CD4-positive, alpha-beta T cell treated with Interleukin-12 subunit alpha and Interleukin-12 subunit beta, for 1 hour (primary cell): ENCODE data around the gene ANKMY1.

Experiments
- DNase-seq: peaks from one replicate; pipeline ENCODE4 v3.0.0-alpha.2; 2020

Gene ANKMY1, protein sequence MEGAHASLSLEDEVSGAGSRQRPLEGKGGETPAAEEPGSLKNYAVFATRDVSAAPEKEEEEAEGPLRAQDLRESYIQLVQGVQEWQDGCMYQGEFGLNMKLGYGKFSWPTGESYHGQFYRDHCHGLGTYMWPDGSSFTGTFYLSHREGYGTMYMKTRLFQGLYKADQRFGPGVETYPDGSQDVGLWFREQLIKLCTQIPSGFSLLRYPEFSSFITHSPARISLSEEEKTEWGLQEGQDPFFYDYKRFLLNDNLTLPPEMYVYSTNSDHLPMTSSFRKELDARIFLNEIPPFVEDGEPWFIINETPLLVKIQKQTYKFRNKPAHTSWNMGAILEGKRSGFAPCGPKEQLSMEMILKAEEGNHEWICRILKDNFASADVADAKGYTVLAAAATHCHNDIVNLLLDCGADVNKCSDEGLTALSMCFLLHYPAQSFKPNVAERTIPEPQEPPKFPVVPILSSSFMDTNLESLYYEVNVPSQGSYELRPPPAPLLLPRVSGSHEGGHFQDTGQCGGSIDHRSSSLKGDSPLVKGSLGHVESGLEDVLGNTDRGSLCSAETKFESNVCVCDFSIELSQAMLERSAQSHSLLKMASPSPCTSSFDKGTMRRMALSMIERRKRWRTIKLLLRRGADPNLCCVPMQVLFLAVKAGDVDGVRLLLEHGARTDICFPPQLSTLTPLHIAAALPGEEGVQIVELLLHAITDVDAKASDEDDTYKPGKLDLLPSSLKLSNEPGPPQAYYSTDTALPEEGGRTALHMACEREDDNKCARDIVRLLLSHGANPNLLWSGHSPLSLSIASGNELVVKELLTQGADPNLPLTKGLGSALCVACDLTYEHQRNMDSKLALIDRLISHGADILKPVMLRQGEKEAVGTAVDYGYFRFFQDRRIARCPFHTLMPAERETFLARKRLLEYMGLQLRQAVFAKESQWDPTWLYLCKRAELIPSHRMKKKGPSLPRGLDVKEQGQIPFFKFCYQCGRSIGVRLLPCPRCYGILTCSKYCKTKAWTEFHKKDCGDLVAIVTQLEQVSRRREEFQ

GRCh38 chr2:240557808-240558207 is at the start of gene ANKMY1:
ANKMY1 (minus strand) TSS chr2:240557988; CDS start chr2:240557335, 653 bp downstream.
- peak; percentile 76 for DNase-seq

DNA sequence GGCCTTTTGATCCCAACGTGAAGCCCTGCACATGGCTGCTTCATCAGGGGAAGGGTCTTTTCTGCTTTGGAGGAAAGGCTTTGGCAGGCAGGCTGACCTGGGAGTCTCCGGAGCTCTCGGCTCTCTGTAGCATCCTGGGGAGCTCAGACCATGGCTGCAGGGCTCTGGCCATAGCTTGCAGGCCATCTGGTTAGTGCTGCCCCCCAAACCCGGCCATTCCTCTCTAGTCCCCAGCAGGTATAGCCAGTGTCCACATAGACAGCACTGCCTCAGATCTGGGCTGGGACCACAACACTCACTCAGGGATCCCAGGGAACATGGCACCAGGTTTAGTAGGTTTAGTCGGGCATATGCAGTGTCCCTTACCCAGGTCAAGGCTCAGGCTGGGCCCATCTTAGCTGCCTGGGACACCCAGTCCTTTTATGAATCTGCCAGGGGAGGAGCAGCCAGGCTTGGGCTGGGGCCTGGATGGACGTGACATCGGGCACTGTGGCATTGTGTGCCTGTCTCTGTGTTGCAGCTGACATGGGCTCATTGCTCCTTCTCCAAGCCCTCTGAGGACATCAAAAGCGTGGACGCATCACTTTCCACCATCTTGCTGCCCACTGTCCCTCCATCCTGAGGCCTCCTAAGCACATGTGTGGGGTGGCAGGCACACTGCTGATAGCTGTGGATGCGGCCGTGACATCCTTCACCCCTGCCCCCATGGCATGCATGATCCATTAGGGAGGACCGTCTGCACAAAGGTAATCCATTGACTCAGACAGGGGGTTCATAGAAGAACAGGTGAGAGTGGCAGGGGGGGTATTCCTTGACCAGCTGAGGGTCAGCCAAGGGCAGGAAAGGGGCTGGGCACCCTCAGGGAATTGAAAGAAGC is 48.3 kb upstream of the ANKMY1 start:
- no peak for DNase-seq

GRCh38 chr2:240604939-240605716 is 47.3 kb upstream of the ANKMY1 start:
- no peak for DNase-seq

DNA sequence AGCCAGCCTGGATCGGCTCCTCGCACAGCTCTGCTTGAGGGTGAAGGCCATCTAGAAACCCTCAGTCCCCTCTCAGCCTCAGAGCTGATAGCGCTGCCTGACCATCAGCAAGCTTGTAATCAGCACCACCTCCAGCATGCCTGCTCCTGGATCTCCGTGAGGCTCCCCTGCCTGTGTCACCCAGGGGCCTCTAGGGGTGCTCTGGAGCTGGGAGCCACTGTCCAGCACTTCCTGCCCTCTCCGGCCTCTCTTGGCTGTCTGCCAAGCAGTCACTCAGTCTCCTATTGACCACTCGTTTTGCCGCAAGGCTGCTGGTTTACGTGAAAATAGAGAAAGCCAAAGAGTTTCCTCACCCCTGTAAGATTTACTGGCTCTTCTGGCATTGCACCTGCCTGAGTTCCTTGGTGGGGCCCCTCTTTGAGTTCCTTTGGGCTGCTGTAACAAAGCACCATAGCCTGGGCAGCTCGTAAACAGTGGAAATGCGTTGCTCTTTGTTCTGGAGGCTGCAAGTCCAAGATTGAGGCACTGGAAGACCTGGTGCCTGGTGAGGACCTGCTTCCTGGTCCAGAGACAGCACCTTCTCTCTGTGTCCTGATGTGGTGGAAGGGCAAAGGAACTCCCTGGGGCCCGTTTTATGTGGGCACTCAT is 46.6 kb upstream of the ANKMY1 start:
- DNase-seq = no peak

- DNase-seq = no peak
These were observed 46.1 kb upstream of the ANKMY1 start for GRCh38 chr2:240603846-240604245.

DNA sequence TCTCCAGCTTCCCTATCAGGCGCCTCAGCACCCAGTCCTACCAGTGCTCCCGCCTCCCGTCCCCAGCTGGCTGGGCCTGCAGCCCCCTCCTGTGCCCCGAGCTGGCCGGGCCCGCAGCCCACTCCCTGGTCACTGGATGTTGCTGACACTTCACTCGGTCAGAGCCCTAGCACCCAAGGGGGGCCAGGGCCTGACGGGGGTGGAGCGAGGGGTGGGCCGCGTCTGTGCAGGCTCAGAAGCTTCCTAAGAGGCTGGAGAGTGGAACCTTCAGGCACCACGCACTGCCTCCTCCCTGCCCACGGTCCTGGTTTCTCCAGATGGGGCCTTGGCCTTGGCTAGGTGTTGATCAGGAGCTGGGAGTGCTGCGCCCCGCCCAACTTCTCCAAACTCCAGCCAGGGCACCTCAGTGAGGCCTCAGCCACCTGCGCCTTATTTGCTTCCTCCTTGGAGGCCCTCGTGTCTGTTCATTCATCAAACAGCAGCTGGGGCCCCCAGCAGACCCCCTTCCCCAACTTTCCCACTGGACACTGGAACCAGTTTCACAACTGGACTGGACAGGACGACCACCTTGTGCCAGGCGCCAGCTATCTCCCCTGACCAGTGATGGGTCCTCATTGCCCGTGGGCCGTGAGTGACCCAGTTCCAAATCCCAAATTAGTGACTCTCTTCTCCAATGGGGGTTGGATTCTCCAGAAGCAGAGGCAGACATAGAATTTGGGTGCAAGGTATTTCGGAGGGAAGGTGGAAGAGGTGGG is 45.5 kb upstream of the ANKMY1 start:
- no peak for DNase-seq

DNA sequence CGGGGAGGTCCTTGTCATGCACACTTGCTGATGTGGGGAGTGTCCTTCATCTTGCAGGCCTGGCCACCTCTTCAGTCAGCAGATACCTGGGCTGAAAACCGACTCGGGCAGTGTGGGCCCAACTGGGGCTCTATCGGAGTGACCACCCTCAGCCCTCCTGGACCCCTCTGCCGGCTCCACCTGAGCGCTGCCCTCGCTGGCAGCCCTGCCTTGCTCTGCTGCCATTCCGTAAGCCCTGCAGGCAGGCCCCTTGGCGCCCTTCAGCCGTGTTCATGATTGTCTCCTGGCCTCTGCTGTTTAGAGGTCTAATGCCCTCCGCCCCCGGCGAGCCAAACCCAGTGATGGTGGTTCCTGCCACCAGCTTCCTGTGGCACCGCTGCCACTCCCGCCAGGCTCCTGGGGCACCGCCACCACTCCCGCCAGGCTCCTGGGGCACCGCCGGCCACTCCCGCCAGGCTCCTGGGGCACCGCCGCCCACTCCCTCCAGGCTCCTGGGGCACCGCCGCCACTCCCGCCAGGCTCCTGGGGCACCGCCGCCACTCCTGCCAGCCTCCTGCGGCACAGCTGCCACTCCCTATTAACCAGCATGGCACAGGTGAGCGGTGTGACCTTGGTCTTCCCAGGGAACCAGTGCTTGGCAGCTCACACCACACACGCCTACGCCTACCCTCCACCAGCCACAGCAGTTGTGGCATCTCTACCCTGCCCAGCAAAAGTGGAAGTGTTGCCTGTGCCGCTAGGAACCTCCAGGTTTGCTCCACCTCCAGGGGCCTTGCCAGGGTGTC is 44.7 kb upstream of the ANKMY1 start:
- DNase-seq = no peak

GRCh38 chr2:240601831-240602160 is 44.0 kb upstream of the ANKMY1 start:
- DNase-seq = no peak

DNA sequence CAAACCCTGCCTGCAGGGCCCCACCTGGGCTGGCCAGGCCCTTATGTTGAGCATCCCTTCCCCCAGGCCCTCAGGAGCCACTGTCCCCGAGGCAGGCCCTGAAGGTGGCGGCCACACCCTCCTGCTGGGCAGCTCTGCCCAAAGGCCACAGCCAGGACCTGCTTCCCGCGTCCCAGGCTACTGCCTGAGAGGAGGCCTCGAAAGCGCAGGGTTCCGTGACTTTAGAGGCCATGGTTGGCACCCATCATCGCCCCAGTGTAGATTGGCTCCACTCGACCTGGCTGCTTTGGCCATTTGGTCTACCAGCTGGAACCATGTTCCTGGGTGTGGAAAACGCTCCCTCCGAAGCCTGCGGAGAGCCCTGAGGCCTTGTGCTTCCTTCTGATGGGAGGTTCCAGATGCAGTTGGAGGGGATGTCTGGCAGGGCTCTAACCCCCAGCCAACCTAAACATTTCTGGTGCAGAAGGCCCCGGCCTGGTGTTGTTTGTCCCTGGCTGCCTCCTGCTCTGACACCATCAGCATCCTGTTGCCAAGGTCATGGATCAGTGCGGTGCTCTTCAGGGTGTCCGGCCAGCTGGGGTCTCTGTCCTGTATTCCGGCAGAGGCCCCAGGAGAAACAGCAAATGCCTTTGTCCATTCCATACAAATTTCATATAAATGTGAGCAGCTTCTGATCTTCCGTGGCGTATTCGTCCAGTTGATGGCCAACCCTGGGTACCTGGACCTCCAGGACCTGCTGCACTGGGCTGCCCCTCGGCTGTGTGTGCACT is 43.5 kb upstream of the ANKMY1 start:
- no peak for DNase-seq

DNA sequence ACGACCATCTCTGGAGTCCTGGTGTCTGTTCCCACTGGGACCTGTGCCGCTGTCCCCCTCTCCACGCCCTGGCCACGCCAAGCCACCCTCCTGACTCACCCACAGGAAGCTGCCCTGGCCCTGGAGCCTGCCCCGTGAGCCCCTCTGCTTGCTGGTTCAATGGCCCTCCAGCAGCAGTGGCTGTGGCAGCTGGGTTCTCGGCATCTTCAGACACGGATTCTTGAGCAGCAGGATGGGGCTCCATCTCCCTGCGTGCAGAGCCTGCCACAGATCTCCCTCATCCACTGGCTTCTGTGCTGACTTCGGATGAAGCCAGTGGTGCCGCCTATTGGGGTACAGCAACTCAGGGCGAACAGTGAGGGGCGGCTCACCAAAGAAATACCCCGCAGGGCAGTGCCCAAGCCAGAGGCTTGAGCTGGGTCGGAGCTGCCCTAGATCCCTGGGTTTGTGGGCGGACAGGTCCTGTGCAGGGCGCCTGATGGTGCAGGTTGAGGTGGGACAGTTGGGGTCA is 42.7 kb upstream of the ANKMY1 start:
- no peak for DNase-seq

DNA sequence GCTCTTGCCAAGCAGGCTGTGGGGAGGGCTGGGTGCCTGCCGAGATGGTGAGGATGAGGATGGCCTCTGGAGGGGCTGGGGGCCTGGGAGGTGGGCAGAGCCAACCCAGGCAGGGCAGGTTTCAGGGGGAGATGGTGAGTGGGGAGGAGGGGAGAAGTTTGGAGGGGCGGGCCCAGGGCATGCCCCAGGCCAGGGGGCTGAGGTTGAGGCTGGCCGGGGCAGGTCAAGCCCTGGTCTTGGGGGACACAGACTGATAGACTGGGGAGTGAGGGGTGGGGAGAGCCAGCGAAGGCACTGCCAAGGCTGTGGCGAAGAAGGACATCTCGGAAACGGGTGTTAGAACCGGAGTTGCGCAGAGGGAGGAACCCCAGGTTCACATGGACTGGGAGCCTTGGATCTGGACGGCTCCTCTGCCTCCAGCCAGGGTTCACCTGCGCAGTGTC is 41.4 kb upstream of the ANKMY1 start:
- no peak for DNase-seq

DNA sequence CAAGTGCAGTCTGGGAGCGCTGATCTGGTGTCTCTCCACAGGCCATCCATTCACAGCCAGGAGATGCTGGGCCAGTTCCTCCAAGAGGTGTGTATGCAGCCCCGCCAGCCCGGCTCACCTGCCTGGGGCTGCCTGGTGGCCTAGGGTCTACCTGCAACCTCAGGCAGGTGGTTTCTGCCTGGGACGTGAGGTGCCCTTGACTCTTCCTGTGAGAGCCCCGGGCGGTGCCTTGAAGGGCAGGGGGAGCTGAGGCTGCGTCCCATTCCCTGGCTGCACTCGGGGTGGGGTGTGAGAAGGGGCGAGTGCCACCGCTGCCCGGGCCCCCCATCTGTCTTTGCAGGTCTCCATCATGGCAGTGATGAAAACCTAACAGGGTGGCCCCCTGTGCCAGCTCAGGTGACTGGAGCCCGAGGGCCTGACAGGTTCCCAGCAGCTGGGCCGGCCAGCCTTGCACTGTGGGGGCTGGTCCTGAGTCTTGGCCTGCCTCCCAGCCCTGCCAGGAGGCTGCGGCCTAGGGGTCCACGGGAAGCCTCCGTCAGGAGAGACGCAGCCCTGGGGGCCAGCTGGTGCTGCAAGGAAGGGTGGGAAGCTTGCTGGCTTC is 40.6 kb upstream of the ANKMY1 start:
- no peak for DNase-seq

- DNase-seq = no peak
These were observed 39.8 kb upstream of the ANKMY1 start for GRCh38 chr2:240597419-240598181.

DNA sequence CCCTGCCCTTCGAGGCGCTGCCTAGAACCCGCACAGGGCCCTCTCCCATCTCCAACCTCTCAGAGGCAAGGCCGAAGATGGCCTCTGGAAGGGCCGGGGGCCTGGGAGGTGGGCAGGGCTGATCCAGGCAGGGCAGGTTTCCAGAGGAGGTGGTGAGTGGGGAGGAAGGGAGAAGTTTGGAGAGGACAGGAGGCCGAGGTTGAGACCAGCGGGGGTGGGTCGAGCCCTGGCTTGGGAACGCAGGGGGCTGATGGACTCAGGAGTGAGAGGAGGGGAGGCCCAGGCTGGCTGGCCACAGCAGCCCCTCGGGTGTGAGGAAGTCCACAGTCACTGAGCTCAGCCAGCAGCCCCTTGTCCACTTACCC is 39.2 kb upstream of the ANKMY1 start:
- DNase-seq = no peak

- DNase-seq = no peak
These were observed 38.7 kb upstream of the ANKMY1 start for GRCh38 chr2:240596491-240596931.

DNA sequence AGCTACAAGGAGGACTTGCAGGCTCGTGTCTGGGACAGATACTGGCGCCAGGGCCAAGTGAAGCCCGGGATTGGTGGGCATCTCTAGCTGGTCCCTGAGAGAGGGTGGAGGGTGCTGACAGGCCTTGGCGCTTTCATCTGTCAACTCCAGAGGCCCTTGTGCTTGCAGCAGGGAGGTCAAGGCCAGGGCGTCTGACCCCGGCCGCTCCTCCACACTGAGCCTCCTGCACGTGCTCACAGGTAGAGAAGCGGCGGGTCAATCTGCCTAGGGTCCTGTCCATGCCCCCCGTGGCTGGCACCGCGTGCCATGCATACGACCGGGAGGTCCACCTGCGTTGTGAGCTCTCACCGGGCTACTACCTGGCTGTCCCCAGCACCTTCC is 38.3 kb upstream of the ANKMY1 start:
- DNase-seq = no peak

- peak; percentile 45 for DNase-seq
These were observed 37.7 kb upstream of the ANKMY1 start for GRCh38 chr2:240595381-240596079.
